CD1c-positive myeloid dendritic cell (primary cell): ENCODE data around the gene TRRAP.
"Not testable (repeated sequence)": the region's sequence is repeated elsewhere in the genome, so short reads cannot be mapped to it uniquely, and the experiment has no call there.

Experiments used
- DNase-seq: peaks from one replicate; pipeline ENCODE4 v3.0.0-alpha.2; 2016; ENCODE audit errors: extremely low spot score

TRRAP gene

DNA sequence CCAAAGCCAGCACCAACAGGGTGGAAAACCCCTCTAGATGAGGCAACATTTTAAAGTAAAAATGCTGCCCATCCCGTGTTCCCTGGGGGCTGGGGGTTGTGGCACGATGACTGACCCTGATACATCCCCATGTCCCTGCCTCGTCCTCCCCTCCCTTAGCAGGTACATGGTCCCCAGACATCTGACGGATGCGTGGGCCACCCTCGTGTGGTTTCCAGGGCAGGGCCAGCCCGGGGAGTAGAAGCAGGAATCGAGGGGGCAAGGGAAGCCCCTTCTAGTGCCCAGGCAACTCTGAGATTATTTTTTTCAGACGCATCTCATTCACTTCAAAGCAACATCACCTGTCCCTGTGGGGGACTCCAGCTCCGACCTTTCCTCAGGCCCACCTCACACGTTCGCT is 12.0 kb upstream of the TRRAP start:
- DNase-seq = no peak

DNA sequence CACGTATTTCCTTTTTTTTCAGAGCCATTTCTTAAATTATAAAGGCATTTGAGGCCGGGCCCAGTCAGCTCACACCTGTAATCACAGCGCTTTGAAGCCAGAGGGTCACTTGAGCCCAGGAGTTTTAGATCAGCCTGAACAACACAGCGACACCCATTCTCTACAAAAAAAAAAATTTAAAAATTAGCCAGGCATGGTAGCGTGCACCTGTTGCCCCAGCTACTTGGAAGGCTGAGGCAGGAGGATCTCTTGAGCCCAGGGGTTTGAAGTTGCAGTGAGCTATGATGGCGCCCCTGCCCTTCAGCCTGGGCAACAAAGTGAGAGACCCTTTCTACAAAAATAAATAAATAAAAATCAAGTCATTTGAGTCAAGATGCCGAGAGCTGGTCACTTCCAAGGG is 11.6 kb upstream of the TRRAP start:
- DNase-seq = no peak

DNA sequence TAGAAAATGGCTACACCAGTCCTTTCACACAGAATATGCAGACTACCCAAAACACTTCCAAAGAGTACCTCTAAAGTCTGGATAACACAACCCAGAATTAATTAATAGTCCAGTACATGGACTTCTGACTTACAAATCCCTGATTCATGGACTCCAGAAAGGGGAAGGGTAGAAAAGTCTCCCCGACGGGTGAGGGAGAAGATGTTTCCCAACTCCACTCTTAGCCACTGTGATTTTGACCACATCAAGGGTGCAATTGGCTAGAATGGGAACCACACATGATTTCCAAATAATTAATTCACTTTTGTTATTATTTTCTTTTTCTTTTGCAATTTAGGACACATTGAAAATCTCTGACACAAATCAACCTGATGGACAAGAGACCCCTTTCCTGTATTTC is 9.9 kb upstream of the TRRAP start:
- peak; percentile 64 for DNase-seq

DNA sequence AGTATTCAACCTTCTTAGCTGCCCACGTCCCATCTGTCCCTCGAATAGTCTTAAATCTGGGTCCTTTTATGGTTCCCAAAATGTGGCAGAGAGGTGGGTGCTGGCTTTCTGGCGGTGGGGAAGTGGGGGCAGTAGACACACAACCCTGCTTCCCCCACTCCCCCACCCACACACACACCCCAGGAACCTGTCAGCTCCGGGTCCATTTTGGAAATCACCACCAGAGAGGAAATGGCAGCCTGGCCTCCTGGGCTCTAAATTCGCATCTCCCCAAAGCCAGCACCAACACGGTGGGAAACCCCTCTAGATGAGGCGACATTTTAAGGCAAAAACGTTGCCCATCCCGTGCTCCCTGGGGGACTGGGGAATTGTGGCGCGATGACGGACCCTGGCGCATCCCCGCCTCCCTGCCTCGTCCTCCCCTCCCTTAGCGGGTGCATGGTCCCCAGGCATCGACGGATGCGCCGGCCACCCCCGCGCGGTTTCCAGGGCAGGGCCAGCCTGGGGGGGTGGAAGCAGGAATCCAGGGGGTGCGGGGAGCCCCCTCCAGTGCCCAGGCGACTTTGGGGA is 9.2 kb upstream of the TRRAP start:
- DNase-seq = peak; percentile 19

DNA sequence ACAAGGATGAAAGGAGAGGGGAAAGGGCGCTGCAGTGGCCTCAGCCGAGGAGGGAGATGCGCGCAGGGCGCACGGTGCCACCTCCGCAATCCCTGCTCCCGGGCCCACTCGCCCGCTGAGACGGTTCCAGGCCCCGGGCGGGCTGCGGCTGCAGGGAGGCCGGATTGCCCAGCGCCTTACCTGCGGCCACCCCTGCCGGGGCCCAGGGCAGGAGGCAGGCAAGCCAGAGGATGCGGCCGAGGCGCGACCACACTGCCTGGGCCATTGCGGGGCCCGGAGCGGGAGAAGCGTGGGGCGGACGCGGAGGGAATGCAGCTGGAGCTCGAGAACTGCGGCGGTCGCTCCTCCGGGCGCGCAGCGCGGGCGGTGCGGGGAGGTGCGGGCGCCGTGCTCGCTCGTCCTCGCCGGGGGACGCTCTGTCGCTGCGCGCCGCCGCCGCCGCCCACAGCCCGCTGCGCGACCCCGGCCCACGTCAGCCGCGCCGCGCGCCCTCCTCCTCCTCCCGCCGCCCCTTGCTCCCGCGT is 8.7 kb upstream of the TRRAP start, which contains the start of gene TMEM130:
TMEM130 (minus strand) TSS at position 418 of the 524 bp plus-strand sequence; CDS start at position 265, 153 bp downstream.
- DNase-seq = peak; percentile 3

DNA sequence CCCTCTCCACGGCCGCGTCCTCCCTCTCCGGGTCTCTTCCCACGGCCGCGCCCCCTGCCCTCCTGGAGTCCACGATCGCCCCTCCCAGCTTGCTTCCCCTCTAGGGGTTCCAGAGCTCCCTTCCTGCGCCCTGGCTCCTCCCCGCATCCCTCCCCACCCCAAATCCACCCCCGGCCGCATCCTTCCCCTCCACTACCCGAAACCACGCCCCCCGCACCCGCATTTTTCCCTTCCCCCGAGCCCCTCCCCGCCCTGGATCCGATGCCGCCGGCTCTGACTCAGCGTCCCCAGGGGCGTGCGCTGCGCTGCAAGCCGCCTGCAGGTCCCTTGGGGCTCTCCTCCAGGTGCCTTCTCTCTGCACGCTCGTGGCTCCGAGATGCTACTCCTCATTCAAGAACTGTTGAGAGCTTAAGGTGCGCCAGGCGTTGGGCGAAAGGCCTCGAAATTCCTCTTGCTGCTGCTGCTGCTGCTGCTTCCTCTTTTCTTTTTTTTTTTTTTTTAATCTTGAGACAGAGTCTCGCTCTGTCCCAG is 8.1 kb upstream of the TRRAP start:
- peak; percentile 72 for DNase-seq

DNA sequence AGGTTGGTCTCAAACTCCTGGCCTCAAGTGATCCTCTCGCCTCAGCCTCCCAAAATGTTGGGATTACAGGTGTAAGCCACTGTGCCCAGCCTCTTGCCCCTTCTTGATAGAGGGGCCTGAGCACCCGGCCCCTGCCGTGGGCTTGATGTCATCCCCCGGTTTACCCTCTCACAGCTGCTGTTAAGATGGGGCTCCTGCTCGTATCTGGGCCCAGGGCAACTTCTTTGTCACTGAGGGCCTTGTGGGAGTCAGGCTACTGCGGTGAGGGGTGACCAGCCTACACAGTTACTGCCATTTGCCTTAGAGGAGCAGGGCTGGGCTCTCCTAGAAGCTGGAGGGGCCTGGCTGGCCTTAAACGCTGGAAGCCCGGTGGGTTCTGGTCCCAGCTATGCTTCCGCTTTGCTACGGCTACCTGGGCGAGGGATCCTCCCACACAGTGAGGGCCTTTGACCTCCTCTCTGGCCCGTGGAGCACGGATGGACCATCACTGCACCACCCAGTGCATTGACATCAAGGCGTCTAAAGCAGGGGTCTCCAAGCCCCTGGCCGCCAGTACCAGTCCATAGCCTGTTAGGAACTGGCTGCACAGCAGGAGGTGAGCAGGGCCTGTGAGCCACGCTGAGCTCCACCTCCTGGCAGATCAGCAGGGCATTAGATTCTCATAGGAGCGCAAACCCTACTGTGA is 7.4 kb upstream of the TRRAP start:
- DNase-seq = no peak

DNA sequence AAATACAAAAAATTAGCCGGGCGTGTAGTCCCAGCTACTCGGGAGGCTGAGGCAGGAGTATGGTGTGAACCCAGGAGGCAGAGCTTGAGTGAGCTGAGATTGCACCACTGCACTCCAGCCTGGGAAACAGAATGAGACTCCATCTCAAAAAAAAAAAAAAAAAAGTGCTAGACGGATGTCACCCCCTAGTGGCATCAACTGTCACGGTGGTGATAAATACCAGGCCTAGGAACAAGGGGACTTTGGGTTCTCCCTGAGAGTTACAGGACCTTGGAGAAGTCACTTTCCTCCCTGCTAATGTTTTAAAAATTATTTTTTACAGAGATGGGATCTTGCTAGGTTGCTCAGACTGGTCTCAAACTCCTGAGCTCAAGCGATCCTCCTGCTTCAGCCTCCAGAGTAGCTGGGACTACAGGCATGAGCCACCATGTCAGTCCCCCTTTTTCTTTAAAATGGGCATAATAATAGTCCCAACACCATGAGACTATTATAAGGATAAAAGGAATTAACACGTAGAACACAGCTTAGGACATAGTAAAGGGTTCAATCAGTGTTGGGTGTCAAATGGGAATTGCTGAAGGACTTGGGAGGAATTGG is 5.9 kb upstream of the TRRAP start:
- peak; percentile 59 for DNase-seq

DNA sequence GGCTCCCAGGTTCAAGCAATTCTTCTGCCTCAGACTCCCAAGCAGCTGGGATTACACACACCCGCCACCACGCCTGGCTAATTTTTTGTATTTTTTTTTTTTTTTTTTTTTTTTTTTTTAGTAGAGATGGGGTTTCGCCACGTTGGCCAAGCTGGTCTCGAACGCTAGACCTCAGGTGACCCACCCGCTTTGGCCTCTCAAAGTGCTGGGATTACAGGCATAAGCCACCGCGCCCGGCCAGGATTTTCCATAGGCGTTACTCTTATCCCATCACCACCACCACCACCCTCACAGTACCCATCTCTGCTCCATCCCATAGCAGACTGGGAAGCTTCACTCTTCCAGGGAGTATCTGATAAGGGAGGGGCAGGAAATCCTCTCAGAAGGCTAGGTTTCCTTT is 4.7 kb upstream of the TRRAP start:
- DNase-seq = not testable (repeated sequence)

DNA sequence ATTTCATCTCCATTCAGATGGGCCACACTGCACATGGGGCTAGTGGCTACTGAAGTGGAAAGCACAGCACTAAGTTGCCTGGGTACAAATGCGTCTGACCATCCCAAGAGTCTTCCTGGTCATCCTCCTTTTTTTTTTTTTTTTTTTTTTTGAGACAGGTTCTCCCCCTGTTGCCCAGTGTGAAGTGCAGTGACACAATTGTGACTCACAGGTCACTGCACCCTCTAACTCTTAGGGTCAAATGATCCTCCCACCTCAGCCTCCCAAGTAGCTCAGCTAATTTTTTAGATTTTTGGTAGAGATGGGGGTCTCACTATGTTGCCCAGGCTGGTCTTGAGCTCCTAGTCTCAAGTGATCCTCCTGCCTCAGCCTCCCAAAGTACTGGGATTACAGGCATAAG is 3.4 kb upstream of the TRRAP start:
- no peak for DNase-seq

DNA sequence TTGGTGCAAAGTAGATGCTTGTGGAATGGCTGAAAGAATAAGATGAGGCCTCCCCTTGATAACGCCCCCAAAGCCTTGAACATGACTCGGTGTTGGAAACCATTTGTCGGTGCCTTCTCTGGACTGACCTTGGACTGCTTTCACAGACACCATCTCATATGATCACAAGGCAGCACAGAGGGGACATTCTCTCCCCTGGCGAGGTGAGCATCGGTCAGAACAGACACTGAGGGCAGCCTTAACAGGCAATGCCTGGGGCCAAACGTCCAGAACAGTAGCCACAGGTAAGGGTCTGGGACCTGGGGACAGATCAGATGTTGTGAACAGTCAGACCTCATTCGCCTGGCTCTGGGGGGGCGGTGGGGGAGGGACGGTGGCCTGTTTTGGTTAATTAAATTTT is 2.8 kb upstream of the TRRAP start:
- DNase-seq = no peak

DNA sequence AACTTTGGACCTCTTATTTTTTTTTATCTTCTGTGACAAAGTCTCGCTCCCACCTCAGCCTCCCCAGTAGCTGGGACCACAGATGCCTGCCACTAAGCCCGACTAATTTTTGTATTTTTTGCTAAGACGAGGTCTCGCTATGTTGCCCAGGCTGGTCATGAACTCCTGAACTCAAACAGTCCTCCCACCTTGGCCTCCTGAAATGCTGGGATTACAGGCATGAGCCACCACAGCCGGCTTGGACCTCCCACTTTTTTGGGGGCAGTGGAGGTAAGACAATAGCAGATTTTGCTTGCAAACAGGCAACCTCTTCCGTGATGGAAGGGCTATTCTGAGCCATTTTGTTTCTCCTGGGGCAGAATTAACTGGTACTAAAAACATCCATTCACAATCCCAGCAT is 1.2 kb upstream of the TRRAP start:
- no peak for DNase-seq

DNA sequence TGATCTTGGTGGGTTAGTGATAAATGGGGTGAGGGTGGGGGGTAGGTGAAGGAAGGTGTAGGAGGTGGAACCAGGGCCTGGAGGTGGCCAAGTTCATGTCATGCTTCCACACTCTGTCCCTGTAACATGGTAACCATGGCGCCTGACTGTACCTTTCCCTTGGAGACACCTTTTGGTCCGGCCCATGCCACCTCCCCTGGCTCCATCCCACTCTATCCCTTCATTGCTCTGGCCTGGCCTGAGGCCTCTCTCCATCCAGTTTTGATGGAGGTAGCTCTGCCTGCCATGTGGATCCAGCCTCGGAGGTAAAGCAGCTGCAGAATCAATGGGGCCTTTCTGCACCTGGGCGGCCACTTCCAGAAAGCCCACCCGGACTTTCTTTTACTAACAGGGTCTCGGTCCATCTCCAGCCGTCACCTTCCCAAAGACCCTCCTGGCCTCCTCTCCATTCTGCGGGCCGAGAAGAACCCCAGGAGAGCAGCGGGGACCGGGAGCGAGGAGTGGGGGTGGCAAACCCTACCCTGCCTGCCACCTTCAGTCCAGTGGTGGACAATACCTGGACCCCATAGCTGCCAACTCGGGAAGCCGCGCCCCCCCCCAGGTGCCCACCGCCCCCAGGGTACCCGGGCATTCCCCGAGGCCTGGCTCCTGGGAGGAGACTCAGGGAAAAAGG is 504 bp upstream of the TRRAP start:
- no peak for DNase-seq

DNA sequence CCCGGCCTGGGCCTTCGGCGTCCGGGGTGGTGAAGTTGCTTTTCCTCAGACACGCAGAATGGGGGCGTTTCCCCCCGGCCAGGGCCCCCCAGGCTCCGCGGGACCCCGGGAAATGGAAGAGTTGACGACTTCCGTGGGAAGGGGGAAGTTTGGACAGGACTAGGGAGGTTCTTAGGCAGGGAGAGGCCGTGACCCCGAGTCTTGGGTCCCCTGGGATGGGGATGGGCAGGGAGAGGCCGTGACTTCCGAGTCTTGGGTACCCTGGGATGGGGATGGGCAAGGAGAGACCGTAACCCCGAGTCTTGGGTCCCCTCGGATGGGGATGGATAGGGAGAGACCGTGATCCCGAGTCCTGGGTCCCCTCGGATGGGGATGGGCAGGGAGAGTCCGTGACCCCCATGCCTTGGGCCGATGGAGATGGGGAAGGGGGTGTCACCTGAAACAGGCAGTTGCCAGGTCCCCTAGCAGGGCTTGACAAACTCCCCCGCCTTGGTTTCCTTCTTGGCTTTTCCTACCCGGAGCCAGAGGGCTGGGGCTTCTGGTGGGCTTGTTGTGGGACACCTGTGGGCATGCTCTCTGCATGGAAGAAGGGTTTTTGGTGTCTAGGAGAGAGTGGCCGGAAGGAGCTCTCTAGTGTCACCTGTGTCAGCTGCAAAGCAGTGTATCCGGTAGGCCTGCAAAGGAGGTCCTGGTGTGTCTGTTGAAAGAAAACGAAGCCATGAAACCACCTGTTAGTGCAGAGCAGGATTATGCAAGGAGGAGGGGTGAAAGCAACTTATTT is 1.1 kb downstream of the TRRAP start:
- DNase-seq = peak; percentile 25

DNA sequence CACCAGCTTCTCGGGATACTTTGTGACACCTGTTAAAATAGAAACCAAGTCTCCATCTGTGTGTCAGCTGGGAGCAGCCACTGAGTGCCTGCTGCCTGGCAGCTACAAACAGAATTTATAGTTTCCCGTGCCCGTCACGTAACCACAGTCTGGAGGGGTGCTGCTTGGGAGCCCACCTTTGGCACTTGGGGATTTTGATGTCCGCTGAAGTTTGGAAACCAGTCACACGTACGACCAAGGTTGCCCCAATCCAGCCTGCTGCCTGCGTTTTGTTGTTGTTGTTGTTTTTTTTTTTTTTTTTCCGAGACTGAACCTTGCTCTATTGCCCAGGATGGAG is 1.6 kb downstream of the TRRAP start:
- DNase-seq = no peak

DNA sequence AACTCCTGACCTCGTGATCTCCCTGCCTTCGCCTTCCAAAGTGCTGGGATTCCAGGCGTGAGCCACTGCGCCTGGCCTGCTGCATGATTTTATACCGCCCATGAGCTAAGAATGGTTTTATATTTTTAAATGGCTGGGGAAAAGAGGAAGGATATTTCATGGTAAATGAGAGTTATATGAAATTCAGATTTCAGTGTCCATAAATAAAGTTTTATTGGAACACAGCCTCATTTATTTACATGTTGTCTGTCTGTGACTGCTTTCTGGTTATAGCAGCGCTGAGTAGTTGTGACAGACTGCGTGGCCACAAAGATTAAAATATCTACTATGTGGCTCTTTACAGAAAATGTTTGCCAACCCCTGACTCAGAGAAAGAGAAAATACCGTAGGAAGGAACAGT is 2.2 kb downstream of the TRRAP start:
- DNase-seq = no peak

DNA sequence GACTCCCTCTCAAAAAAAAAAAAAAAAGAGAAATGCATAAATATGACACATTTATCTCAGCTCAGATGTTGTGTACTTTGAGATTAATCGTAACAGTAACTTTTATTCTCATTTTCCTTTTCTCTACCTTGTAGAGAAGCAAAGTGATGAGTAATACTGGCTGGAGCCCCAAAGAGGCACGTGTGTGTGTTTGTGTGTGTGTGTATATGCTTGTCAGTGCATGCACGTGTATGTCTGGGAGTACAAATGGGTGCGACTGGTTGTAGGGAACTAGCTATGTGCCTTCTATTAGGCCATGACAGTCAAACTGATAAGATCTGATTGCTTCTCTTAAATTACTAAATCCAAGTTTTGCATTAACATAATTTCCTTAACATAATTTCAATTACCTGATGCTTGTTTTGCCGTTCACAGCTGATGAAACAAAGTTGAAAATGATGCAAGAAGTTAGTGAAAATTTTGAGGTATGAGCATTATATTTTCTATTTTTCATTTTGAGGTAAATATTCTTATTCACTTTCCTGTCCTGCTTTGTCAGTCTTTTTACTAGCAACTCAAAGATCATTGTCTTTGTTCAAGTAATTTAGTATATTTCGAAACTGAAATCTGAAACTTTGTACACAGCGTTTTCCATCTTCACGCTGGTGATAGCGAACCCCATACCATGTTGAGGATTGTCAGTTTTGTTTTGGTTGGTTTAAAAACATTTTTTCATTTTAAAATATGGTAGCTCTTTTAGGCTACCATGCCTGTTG is 3.4 kb downstream of the TRRAP start:
- DNase-seq = no peak

DNA sequence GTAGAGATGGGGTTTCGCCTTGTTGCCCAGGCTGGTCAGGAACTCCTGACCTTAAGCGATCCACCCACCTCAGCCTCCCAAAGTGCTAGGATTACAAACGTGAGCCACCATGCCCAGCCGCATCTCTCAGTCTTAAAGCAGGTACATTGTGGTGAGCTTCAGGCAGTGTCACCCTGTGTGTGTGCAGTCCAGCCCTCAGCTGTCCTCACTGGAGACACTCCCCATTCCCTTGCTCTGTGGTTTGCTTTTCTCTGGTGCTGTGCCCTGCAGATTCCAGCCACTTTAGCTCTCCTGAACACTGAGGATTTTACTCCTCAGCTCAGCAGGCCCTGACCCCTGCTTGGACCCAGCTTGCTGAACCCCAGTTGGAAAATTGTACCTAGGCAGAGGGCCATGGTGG is 6.1 kb downstream of the TRRAP start:
- no peak for DNase-seq

DNA sequence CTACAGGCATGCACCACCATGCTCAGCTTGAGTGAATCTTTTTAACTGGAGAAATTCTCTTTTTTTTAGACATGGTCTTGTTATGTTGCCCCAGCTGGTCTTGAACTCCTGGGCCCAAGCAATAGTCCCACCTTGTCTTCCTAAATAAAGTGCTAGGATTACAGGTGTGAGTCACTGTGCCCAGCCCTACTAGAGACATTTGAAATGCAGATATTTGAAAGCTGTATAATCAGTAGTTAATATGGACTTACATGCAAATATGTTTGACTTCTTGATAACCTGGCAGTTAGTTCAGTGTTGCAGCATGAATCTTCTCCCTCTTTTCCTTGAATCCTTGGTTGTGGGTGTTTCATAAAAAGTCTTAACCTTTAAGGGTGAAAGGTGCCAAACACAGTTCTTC is 8.7 kb downstream of the TRRAP start:
- DNase-seq = no peak

DNA sequence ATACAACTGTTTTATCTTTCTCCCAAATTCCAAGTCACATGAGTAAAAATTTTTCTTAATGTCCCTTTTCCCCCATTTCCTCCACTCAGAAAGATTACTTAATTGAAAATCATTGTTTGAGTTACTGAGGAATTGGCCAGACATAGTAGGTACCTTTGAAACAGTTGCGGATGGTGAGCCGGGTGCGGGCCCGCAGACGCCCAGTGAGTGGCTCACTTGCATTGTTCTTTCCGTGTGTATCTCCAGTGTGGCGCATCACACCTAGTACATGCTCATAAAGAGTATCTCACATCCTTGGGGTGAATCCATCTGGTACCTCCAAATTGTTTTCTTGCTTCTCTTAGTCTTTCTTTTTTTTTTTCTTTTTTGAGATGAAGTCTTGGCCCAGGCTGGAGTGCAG is 14.3 kb downstream of the TRRAP start:
- no peak for DNase-seq

DNA sequence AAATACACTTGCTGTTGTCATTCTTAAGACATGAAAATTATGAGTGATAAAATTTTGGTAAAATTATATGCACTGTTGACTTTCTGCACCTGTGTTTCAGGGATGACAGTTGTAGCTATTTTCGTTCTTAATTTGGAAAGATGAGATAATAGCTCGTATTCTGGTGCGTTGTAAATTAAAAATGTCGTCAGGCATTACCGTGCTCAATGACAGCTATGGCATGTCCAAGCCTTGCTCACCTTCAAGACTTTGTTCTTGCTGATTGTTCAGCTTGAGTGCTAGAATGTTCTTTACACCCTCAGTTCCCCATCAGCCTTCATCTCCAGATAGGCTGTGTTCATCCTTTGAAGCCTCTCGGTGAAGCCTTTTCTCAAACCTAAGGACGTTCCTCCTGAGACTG is 21.5 kb downstream of the TRRAP start:
- no peak for DNase-seq
